Measurements from ENCODE around the gene PDZK1IP1.
"Not testable (repeated sequence)": the region's sequence is repeated elsewhere in the genome, so short reads cannot be mapped to it uniquely, and the experiment has no call there.

PDZK1IP1 gene

DNA sequence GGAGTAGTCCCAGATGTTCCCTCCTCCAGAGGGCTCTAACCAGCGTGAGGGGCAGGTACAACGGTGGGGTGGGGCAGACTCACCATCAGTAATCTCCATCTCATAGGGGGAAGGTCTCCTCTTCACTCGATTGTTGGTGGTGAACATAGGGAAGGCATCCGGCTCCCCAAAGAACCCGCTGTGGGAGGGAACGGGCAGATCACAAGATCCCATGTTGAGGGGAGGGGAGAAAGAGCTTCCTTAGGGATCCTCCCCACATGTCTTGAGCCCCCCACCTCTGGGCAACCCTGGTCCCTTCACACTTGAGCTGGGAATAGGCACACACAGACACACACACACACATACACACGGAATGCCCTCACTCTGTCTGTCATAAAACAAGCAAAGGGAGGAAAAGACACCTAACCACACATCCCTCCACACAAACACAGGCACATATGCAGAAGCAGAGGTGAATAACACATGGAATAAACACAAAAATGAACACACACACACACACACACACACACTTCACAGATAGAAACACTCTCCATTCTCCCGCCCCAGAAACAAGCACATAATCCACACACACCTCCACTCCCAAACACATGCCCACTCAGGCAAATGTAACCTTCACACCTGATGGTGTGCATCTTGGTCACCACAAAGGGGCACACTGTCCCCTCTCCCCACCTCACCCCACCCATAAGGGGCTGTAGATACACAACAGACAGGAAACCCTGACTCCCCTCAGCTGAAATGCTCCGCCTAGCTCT is 34.3 kb upstream of the PDZK1IP1 start:
- DNase-seq (ENCODE audit: low read depth, low spot score) = no peak

DNA sequence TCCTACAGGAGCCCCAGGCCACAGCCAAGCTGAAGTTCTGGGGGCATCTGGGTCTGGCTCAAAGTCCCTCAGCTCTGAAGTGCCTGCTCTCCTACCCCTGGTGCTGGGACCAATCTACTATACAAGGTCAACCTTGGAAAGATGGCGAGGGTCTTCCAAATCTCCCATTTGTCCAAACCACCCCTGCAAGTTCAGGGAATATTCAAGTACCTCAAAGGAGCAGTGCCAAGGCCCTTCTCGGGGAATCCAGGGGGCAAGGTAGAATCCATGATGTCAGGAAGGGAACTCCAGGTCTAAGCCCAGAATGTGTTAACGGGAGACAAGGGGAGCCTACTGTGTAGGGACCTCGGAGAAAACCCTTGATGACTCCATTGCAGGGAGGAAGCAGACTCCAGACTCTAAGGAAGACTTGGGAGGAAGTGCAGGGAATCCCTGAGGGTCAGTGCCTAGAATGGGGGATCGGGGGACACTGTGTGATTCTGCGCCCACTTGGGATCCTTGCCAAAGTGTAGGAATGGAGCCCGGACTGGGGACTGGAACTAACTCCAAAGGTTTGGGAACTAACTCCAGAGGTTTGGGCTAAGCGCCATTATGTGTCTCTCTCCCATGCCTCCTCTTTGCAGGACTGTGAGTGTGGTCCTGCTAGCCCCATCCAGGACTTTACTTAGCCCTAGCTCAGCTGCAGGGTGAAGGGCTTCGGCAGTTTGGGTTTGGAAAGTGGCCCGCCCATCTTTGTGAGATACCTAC is 33.5 kb upstream of the PDZK1IP1 start:
- DNase-seq (ENCODE audit: low read depth, low spot score) = no peak

DNA sequence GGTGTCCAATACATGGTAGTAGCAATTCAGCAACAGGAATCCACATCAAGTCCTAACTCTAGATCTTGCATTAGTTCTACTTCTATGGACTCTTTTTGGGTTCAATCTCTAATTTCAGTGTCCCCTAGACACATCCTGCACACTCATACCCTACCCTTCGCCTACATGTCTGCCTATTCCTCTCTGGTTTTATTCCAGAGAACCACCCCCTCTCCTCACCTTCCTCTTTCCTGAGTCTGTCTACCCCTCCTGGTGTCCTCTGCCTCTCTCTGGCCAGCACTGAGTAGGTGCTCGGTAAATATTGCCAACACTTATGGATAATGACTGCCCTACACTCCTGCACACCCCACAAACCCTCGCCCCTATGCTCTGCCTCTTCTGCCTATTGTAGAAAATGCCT is 32.6 kb upstream of the PDZK1IP1 start:
- no peak for DNase-seq (ENCODE audit: low read depth, low spot score)

DNA sequence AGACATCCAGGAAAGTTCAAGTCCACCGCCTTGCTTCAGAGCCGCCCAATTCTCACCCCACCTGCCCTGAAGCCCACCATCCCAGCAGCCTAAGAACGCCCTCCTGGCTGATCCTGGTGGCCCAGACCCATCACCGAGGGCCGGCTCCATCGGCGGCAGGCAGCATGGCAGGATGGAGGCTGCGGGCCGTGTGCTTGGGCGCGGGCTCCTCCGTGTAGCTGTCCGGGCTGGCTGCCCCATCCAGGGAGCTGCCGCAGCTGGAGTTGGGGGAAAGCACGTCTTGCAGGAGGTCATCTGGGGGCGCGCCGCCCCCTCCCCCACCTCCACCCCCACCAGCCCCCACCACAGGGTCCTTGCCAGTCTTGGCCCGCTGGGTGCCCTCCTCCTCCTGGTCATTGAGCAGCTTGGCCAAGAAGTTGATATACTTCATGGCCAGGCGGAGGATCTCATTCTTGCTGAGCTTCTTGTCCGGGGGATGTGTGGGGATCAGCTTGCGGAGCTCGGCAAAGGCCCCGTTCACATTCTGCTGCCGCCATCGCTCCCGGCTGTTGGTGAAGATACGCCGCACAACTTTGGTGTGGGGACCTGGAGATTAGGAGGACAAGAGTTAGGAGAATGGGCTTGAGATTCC is 29.9 kb upstream of the PDZK1IP1 start:
- DNase-seq (ENCODE audit: low read depth, low spot score) = no peak

DNA sequence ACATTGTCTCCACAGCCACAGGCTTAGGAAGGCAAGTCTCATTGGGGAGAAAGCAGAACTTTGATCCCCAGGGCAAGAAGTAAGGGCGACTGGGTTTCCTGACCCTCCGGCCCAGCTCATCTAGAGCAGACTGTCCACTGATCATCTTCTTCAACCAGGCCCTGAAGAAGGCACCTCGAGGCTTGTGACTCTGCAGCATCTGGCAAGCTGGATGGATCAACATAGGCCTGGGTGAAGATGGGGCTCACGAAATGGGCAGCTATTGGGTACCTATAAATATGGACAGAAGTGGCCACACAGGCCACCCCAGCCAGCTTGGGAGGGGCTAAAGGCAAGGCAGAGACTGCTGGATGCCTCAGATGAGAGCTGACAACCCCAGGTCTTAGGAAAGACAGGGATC is 29.2 kb upstream of the PDZK1IP1 start:
- no peak for DNase-seq (ENCODE audit: low read depth, low spot score)

DNA sequence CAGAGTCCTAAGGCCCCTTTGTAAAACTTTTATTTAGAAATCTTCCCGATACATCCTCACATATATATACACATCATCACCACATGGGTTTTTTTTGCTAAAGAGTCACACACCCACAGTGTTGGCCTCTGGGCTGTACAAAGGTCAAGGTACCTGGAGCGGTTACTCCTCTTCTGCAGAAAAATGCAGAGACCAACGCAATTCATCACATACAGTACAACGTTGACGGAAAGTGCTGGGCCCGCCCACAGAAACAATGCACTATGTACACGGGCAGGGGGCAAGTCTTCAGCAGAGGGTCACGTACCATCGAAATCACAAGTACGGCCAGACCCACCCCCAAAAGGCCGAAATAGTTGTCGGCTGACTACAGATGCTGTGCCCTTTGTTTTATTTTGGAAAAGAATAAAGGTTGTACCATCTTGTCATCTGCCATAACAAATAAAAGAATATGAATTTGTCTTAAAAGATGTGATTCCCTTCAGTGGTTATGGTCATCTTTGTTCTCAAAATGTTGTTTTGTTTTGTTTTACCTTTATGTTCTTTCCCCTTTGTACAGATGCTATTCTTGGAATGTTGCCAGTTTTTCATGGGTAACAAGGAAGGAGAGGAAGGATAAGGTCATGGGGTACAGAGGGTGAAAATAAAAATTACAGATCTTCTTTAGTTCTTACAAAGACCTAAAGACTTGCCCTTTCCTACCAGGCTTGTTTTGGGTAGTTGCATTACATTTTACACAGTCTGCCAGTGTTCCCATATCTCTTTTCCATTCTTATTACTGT is 26.6 kb upstream of the PDZK1IP1 start:
- no peak for DNase-seq (ENCODE audit: low read depth, low spot score)

DNA sequence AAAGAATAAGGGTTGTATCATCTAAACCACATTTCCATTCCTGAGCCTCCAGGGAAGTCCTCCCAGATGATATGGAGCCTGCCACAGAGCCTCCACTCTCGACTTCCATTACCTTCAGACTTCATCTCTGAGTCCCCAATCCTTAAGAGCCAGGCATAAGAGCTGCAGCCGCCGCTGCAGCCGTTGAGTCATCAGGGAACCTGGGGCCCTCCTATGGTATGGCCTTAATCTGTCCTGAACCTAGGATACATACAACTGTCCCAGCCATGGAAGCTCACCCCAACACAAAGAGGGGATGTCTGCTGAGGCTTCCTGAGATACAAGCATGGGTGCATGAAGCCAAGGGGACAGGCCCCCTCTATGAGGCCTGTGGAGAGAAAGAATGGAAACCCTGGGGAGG is 25.9 kb upstream of the PDZK1IP1 start:
- DNase-seq (ENCODE audit: low read depth, low spot score) = no peak

DNA sequence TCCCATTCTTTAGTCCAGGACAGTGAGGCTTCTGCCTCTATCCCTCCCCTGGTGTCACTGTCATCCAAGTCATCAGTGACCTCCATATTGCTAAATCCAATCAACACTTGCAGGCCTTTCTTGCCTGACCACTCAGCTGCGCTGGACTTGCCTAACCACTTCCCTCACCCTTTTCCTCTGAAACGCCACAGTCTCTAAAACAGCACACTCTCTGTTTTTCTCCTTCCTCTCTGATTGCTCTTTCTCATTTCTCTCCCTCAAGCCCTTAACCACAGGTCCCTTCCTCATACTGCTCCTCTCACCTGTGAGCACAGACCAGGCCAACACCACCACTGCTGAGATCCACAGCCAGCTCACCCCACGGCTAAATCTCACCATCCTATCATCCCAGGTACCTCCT is 24.7 kb upstream of the PDZK1IP1 start:
- DNase-seq (ENCODE audit: low read depth, low spot score) = no peak

DNA sequence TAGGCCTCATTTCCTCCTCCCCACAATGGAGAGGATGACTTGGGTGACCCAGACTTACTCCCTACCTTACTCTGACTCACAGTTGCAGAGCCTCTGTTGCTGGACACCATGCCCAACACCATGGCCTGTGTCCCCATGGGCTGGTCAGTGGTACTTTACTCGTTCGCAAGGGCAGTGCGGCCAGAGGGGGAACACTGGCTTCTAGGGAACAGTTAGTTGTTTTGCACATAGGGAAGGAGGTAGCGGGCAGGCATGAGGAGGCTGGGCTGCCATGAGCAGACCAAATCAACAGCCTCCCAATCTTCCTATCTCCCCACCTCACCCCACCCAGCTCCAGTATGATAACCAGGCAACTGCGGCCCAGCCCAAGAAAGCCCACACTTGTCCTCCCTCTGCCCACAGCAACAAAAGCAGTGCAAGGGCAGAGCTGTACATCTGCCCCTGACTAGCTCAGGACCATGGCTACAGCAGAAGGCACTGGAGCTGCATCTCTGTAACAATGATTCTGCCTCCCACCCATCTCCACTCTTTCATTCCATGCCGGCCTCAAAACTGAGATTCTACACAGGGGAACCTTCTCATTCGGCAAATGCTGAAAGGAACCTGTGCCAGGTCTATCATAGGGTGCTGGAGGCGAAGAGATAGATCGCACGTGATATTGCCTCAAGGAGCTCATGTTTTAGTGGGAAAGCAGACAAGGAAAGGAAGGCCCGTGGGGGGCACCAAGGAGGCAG is 23.6 kb upstream of the PDZK1IP1 start:
- DNase-seq (ENCODE audit: low read depth, low spot score) = no peak

DNA sequence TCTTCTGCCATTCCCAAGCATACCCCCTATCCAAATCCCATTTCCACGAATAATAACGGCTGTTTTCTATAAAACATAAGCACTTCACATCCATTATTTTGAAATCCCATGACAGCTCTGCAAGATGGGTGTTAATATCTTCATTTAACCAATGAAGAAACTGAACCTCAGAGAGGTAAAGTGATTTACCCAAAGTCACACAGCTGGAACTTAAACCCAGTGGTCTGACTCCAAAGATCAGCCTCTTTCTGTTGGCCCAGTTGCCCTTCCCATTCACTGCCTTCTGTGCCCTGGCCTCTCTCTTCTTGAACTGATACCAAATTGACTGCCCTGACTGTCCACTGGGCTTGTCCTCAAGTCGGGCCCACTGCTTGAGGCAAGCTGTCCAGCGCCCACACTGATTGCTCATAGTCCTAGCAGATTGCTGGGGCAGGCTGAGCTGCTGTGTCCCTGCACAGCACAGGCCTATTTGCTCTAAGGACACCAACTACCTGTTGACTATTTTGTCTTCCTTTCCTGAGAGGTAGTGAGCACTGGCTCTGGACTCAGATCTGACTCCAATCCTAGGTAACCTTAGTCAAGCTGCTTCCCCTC is 22.9 kb upstream of the PDZK1IP1 start:
- DNase-seq (ENCODE audit: low read depth, low spot score) = no peak

DNA sequence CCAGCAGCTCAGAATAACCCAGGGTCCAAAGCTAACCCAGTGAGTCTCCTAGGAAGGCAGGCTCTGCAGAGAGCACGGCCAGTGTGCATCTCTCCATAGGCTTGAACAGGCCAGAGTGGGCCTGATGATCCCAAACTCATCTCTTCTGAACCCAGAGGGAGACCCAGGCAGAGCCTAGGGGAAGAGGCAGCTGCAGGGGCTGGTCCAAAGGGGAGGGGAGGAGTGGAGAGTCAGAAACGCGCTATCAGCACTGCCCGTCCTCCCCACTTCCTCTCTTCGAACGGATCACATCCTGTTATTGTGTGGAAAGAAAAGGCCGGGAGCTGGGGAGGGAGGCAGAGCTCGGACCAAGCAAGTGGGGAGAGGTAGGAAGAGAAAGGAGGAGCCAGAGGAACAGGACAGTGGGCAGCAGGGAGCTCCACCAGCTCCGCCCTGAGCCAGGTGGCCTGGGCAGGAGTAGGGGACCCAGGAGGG is 22.0 kb upstream of the PDZK1IP1 start:
- no peak for DNase-seq (ENCODE audit: low read depth, low spot score)

DNA sequence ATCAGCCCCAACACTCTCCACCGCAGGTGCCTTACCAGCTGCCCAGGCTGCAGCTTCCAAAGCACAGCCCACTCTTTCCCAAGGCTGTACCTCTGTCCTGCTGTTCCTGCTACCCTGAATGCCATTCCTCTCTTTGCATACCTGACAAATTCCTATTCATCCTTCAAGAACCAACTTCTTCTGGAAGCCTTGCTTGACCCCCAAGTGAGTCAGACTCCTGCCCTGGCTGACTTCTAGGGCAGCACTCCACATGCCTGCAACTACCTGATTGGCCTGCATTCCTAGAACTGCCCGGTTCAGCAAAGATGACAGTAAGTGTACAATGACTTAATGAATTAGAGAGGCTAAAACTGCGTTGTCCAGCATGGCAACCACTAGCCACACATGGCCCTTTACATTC is 20.8 kb upstream of the PDZK1IP1 start:
- DNase-seq (ENCODE audit: low read depth, low spot score) = no peak

DNA sequence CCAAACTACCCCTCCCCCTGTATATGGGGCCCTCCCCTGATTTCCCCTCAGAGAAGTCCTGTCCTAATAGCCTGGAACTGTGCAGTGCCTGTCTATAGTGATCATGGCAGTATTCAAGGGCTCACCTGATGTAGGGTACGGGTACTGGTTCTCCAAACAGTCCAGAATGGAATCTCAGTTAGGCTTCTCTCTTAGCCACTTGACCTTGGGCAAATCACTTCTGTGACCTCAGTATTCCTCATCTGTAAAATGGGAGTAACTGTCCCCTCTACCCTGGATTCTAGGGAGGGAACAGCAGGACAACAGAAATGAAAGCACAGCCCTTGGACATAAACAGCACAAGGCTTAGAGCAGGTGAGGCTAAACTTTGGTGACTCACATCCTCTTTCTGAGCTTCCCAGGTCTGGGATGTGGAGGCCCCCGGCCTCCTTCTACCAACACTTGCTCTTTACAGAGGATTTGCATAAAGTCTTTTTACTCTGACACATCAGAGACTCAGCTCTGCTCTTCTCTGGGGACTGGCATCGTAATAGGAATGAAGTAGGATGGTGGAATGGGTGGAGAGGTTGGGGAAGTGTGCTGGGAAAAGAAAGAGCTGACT is 20.0 kb upstream of the PDZK1IP1 start:
- DNase-seq (ENCODE audit: low read depth, low spot score) = no peak

DNA sequence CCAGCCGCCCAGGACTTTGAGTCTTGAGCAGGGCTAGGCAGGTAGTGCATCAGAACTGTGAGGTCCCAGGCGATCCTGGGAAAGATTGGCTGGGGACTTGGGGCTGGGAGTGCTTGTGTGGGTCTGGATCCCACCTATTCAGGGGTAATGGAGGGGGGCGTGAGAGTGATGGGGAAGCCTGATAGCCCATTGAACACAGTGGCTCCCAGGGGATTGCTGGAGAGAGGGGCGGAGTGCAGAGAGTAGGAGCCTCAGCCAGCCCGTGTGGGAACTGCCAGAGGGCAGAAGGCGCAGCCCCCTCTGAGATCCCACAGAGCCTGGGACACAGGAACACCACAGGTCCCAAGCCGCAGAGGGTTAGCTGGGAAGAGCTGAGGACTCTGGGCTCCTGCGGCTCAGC is 19.3 kb upstream of the PDZK1IP1 start:
- no peak for DNase-seq (ENCODE audit: low read depth, low spot score)

DNA sequence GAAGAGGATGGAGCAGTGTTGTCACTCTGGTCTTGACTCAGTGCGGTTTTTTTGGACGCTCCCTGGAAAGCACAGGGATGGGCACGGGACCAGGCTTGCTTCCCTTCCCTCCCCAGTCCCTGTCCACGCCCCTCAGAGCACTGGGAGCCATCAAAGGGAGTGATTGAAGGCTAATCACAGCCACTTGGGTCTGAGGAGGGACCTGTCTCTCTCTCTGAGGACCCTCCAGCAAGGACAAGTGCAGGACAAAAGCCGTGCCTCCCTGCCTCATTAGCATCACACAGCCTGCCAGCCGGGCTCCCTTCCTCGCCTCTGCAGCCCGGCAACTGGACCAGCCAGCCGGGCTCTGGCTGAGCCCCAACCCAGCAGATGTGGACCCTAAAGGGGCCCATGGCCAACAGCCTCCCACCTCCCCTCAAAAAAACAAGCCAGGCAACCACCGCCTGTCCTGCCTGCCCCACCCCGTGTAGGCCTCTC is 18.6 kb upstream of the PDZK1IP1 start:
- no peak for DNase-seq (ENCODE audit: low read depth, low spot score)

DNA sequence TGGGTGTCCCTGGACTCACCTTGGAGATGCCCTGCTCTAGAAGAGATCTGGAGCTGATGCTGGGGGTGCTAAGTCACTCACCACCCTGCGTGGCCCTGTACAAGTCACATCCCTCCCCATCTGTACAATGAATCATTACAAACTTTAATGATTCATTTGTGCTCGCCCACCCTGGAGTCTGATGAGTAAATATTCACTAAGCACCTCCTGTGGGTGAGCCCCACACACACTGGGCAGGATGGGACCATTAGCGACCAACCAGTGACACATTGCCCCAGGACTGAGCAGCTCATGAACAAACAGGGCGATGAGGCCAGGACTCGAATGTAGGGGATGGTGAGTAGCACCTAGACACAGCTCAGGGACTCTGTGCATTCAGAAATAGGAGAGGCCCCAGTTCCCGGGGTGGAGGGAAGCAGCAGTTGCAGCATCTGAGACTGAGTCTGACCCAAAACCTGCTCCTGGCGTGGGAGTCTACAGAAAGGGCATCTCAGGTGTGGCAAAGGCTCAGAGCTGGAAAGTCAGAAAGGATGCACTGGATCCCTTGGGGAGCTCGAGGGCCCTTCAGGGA is 18.1 kb upstream of the PDZK1IP1 start:
- no peak for DNase-seq (ENCODE audit: low read depth, low spot score)

DNA sequence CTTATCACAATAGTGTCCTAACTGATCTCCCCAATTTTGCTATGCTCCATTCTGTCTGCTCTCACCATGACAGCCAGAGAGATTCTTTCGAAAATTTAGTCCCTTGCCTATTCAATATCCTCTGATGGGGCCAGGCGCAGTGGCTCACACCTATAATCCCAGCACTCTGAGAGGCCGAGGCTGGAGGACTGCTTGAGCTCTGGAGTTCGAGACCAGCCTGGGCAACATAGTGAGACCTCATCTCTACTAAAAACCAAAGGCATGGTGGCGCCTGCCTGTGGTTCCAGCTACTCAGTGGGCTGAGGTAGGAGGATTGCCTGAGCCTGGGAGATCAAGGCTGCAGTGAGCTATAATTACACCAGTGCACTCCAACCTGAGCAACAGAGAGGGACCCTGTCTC is 16.1 kb upstream of the PDZK1IP1 start:
- DNase-seq (ENCODE audit: low read depth, low spot score) = no peak

DNA sequence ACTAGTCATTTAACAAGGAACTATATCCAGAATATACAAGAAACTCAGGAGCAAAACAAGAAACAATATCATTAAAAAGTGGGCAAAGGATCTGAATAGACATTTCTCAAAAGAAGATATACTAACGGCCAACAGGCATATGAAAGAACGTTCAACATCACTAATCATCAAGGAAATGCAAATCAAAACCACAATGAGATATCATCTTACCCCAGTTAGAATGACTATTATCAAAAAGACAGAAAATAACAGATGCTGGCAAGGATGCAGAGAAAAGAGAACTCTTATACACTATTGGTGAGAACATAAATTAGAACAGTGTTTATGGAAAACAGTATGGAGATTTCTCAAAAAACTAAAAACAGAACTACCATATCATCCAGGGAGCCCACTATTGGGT is 13.7 kb upstream of the PDZK1IP1 start:
- DNase-seq (ENCODE audit: low read depth, low spot score) = not testable (repeated sequence)

DNA sequence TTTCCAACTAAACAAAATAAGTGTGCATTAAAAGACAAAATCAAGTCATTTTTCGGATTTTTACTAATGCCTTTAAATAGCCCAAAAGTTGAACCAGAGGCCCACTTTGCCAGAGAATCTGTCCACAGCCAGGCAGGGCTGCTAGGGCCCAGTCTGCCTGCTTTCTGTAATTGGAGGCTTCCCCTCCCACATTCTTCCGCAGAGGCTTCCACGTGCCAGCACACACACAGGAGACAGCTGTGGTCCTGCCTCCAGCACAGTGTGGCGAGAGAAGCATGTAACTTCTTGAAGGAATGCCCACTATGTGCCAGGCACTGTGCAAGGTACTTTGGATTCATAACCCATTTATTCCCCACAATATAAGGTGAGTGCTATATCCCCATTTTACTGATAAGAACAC is 11.3 kb upstream of the PDZK1IP1 start:
- no peak for DNase-seq (ENCODE audit: low read depth, low spot score)

DNA sequence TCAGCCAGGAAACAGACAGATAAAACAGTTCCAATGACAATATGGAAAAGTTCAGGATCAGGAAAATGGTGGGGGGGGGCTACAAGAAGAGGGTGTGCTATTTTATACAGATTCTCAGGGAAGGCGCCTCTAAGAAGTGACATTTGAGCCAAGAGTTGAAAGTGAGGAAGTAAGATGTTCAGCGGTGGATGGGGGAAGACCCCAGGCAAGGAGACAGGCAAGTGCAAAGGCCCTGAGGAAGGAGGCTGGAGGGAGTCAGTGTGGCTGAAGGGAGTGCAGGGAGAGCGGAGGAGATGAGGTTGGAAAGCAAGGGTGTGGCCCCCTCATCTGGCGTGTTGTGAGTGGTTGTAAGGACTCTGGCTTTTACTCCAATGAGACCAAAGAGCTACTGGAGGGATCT is 8.4 kb upstream of the PDZK1IP1 start:
- no peak for DNase-seq (ENCODE audit: low read depth, low spot score)
